CD14-positive monocyte (primary cell): ENCODE data around the gene KRTAP5-6. TPM values are rescaled to one million over a fixed set of nuclear protein-coding genes. Genes with fewer than 3 reads are reported as not detected.

Experiments
- DNase-seq, 3 donors: peaks; one replicate each; pipeline ENCODE4 v3.0.0-alpha.2; 2011 to 2022
- H2AFZ ChIP-seq: 2 replicates; pipeline ENCODE4 v1.6.0; 2012; ENCODE audit warnings: mild to moderate bottlenecking, low read depth, low read length, inconsistent platforms; ENCODE audit not compliant: insufficient read depth, poor library complexity, severe bottlenecking
- H3K27ac ChIP-seq, 2 donors: 1 replicate in 1 of 2; 2 replicates in 1 of 2; pipeline ENCODE4 v1.5.1; 2012 to 2013; ENCODE audit warnings: low read length in 2 of 2, control low read depth in 1 of 2, inconsistent platforms in 1 of 2, low read depth in 1 of 2, mild to moderate bottlenecking in 1 of 2
- H3K27me3 ChIP-seq, 2 donors: one replicate each; pipeline versions ENCODE4 v1.6.0 to v1.6.1; 2011 to 2013; ENCODE audit warnings: low read length in 2 of 2; ENCODE audit not compliant: control insufficient read depth in 2 of 2, insufficient read depth in 2 of 2
- H3K36me3 ChIP-seq, 2 donors: replicated peaks in 1 of 2; 1 replicate in 1 of 2; 2 replicates in 1 of 2; pipeline versions ENCODE4 v1.5.1 to v1.6.1; 2012 to 2013; ENCODE audit warnings: low read length in 2 of 2, control low read depth in 1 of 2, inconsistent platforms in 1 of 2, mild to moderate bottlenecking in 1 of 2; ENCODE audit not compliant: insufficient read depth in 2 of 2, control insufficient read depth in 1 of 2
- H3K4me1 ChIP-seq, 2 donors: 1 replicate in 1 of 2; 2 replicates in 1 of 2; pipeline versions ENCODE4 v1.5.1 to v1.6.1; 2012 to 2013; ENCODE audit warnings: low read length in 2 of 2, control low read depth in 1 of 2, inconsistent platforms in 1 of 2, mild to moderate bottlenecking in 1 of 2, moderate library complexity in 1 of 2; ENCODE audit not compliant: insufficient read depth in 2 of 2, control insufficient read depth in 1 of 2
- H3K4me2 ChIP-seq: replicated peaks from 2 replicates; pipeline ENCODE3; 2012; ENCODE audit warnings: low read length, moderate library complexity, mild to moderate bottlenecking; ENCODE audit not compliant: poor library complexity, severe bottlenecking; ENCODE audit errors: extremely low read depth
- H3K4me3 ChIP-seq, 3 experiments: fragments of 200-600 bp in 1 of 3; sonication (generic) in 1 of 3; replicated peaks in 1 of 3; 1 replicate in 2 of 3; 2 replicates in 1 of 3; pipeline ENCODE4 v1.5.1; 2011 to 2013; ENCODE audit warnings: low read length in 3 of 3, mild to moderate bottlenecking in 3 of 3, control low read depth in 2 of 3, low read depth in 2 of 3, inconsistent platforms in 1 of 3, moderate library complexity in 1 of 3
- H3K79me2 ChIP-seq: 2 replicates; pipeline ENCODE4 v1.6.0; 2012; ENCODE audit warnings: mild to moderate bottlenecking, control low read depth, inconsistent platforms, low read length, moderate library complexity; ENCODE audit not compliant: insufficient read depth
- H3K9ac ChIP-seq: 2 replicates; pipeline ENCODE4 v1.6.0; 2017; ENCODE audit warnings: low read length, mild to moderate bottlenecking; ENCODE audit not compliant: insufficient read depth, poor library complexity, severe bottlenecking
- H3K9me3 ChIP-seq, 2 donors: replicated peaks in 1 of 2; 1 replicate in 1 of 2; 2 replicates in 1 of 2; pipeline versions ENCODE4 v1.5.1 to v1.6.1; 2012 to 2013; ENCODE audit warnings: low read length in 2 of 2, control low read depth in 1 of 2; ENCODE audit not compliant: control insufficient read depth in 1 of 2, insufficient read depth in 1 of 2
- H4K20me1 ChIP-seq: 2 replicates; pipeline ENCODE4 v1.6.0; 2012; ENCODE audit warnings: mild to moderate bottlenecking, low read length, control low read depth, moderate library complexity; ENCODE audit not compliant: insufficient read depth
- H3K27ac Mint-ChIP-seq, 7 donors: one replicate each; pipeline ENCODE4 v1.8.0; 2020; ENCODE audit warnings: mild to moderate bottlenecking in 7 of 7, mixed read lengths in 7 of 7, moderate library complexity in 6 of 7, inconsistent platforms in 2 of 7
- H3K27me3 Mint-ChIP-seq, 3 donors: one replicate each; pipeline ENCODE4 v1.8.0; 2021 to 2022; ENCODE audit warnings: low read depth in 3 of 3, mild to moderate bottlenecking in 3 of 3, mixed read lengths in 3 of 3, moderate library complexity in 3 of 3, inconsistent platforms in 1 of 3
- H3K36me3 Mint-ChIP-seq, 2 donors: one replicate each; pipeline ENCODE4 v1.8.0; 2020; ENCODE audit warnings: mixed read lengths in 2 of 2, inconsistent platforms in 1 of 2, mild to moderate bottlenecking in 1 of 2
- H3K4me1 Mint-ChIP-seq: one replicate; pipeline ENCODE4 v1.8.0; 2020; ENCODE audit warnings: mild to moderate bottlenecking, mixed read lengths
- H3K4me3 Mint-ChIP-seq, 2 donors: one replicate each; pipeline ENCODE4 v1.8.0; 2020; ENCODE audit warnings: mild to moderate bottlenecking in 2 of 2, mixed read lengths in 2 of 2, moderate library complexity in 1 of 2
- H3K9me3 Mint-ChIP-seq, 7 donors: one replicate each; pipeline ENCODE4 v1.8.0; 2020 to 2022; ENCODE audit warnings: mixed read lengths in 7 of 7, mild to moderate bottlenecking in 6 of 7, moderate library complexity in 6 of 7, inconsistent platforms in 2 of 7
- WGBS: methylation state at CpG from one replicate; pipeline ENCODE4 v1.1.5; 2013; ENCODE audit warnings: missing lambda C conversion rate; ENCODE audit not compliant: insufficient coverage; 5-methylcytosine and 5-hydroxymethylcytosine counted together
- intact Hi-C, 2 donors: fragments of 100-400 bp; cut with micrococcal nuclease; formaldehyde crosslinking; loops; one replicate each; pipeline versions ENCODE4 v1.15.0 to v1.15.1; 2023
- polyA plus RNA-seq, 3 donors: library from polyadenylated mRNA; depleted of rRNA in 1 of 3; unstranded in 2 of 3; stranded (reverse) in 1 of 3; fragments of 300-500 nt in 2 of 3; fragments of >200 nt in 1 of 3; fragmentation: Illumina TruSeq in 2 of 3; gene quantifications; 1 replicate in 2 of 3; 2 replicates in 1 of 3; pipeline ENCODE4 v1.2.3, GENCODE V29; 2012 to 2021
- TF ChIP-seq, protein P1 (sequence below): fragments of 200-600 bp; IDR thresholded peaks from one replicate; pipeline ENCODE4 v1.8.0; 2022; ENCODE audit warnings: antibody characterized with exemption, mild to moderate bottlenecking

Gene KRTAP5-6
- polyA plus RNA-seq, 3 donors, result not detected

DNA sequence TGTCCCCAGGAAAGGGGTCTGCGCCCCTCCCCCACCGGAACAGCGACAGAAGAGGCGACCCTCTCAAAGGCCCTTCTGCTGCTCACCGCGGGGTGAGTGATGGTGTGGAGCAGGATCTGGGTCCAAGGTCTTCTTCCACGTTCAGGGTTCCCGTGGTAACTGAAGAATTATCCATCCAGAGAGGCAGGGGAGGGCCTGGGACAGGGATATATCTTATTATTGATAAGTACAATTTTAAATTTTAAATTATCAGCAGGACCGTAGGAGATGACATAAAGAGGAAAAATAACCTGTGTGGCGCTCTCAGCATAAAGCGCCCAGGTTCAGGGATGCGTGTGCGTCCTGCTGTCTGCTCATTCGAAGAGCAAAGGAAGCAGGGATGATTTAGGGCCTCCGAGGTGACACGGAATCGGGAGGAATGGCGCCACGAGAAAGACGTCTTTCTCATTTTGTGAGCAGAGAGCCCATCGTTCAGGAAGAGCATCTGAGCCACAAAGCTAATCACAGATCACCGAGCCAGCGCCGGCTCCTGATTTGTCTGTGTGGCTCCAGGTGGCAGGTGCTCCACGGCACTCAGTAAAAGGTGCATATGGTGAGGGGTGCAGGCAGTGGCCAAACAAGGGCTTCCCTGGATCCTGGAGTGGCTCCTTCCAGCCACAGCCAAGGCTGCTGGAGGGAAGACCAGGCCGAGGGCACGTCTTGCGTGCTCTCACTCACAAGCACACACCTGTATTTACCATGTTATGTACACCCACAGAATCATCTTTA, 48.2 kb upstream of the KRTAP5-6 start:
- Histone ChIP-seq H3K4me1 (no peaks in the 10 kb centered on the region), H3K36me3 (no peaks in the 10 kb centered on the region), H4K20me1 (no peaks in the 10 kb centered on the region), H3K27me3 (peaks cover 0 to 8% of the 10 kb centered on the region in 2 donors), H3K79me2 (no peaks in the 10 kb centered on the region), H3K9me3 (no peaks in the 10 kb centered on the region), H3K9ac (no peak overlapping the region), H3K4me2 (no peak overlapping the region), H3K4me3 (no peak overlapping the region), H2AFZ (no peak overlapping the region), H3K27ac (no peak overlapping the region)
- H3K9me3 Mint-ChIP-seq, result no peaks in the 10 kb centered on the region
- no peak overlapping the region for H3K27ac Mint-ChIP-seq
- no peaks in the 10 kb centered on the region for H3K4me1 Mint-ChIP-seq
- no peak for DNase-seq
- peaks cover 7 to 27% (median 13%) of the 10 kb centered on the region in 3 donors for H3K27me3 Mint-ChIP-seq
- H3K36me3 Mint-ChIP-seq, result no peaks in the 10 kb centered on the region
- intact Hi-C loops, result no loop called here
- H3K4me3 Mint-ChIP-seq, result no peak overlapping the region
- TF ChIP-seq, protein P1, sequence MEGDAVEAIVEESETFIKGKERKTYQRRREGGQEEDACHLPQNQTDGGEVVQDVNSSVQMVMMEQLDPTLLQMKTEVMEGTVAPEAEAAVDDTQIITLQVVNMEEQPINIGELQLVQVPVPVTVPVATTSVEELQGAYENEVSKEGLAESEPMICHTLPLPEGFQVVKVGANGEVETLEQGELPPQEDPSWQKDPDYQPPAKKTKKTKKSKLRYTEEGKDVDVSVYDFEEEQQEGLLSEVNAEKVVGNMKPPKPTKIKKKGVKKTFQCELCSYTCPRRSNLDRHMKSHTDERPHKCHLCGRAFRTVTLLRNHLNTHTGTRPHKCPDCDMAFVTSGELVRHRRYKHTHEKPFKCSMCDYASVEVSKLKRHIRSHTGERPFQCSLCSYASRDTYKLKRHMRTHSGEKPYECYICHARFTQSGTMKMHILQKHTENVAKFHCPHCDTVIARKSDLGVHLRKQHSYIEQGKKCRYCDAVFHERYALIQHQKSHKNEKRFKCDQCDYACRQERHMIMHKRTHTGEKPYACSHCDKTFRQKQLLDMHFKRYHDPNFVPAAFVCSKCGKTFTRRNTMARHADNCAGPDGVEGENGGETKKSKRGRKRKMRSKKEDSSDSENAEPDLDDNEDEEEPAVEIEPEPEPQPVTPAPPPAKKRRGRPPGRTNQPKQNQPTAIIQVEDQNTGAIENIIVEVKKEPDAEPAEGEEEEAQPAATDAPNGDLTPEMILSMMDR, result no peak
- 90% methylated on average over 13 of the region's 28 CpGs for WGBS

DNA sequence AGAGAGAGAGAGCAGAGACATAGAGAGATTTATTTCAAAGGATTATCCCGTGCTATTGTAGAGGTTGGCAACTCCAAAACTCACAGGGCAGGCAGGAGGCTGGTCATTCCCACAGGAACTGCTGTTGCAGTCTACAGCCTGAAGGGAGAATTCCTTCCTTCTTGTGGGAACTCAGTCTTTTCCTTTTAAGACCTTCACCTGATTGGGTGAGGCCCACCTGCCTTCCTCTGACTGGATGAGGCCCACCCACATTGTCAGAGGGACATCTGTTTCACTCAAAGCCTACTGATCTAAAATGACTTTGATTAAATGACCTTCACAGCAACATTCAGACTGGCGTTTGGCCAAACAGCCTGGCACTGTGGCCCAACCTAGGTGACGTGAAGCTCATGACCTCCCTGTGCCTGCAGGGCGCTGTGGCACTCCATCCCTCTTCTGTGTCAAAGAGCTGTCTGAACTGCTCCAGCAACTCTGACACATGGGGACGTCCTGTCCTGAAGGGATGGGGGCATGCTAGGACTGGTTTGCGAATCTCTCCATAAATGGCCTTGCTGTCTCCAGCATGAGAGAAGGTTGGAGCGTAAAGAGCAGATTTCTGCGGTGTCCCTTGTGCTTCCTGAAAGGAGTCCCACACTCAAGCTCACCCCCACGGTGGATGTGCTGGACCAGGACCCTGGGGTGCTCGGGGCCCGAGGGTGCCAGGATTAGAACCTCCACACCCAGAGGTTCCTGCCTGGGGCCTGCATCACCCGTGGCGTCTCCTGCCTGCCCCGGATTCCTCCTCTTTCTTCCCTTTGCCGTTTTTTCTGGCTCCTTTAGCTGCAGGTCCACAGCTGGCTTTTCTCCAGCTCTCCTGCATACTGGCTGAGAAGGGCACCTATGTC, 46.7 kb upstream of the KRTAP5-6 start:
- no peak overlapping the region for H3K4me2 ChIP-seq
- H4K20me1 ChIP-seq, result no peaks in the 10 kb centered on the region
- no peak overlapping the region for H2AFZ ChIP-seq
- H3K4me1 Mint-ChIP-seq, result peaks cover 3% of the 10 kb centered on the region
- TF ChIP-seq, protein P1, result no peak
- no peaks in the 10 kb centered on the region for H3K36me3 ChIP-seq
- H3K4me1 ChIP-seq, result no peaks in the 10 kb centered on the region
- H3K4me3 ChIP-seq, result no peak overlapping the region
- H3K9me3 Mint-ChIP-seq, result no peaks in the 10 kb centered on the region
- no peak for DNase-seq
- H3K4me3 Mint-ChIP-seq, result no peak overlapping the region
- H3K36me3 Mint-ChIP-seq, result no peaks in the 10 kb centered on the region
- peaks cover 14 to 32% (median 21%) of the 10 kb centered on the region in 3 donors for H3K27me3 Mint-ChIP-seq
- no peak overlapping the region for H3K9ac ChIP-seq
- H3K79me2 ChIP-seq, result no peaks in the 10 kb centered on the region
- intact Hi-C loops, result loop anchor here (5.0 kb wide), 2 partner anchors 42 to 507 kb away; no protein-coding TSS in a partner anchor
- H3K9me3 ChIP-seq, result no peaks in the 10 kb centered on the region
- H3K27ac Mint-ChIP-seq, result no peak overlapping the region
- H3K27me3 ChIP-seq, result peaks cover 0 to 18% of the 10 kb centered on the region in 2 donors
- 84% methylated on average over 15 of the region's 15 CpGs for WGBS
- H3K27ac ChIP-seq, result no peak overlapping the region
